NCI-H2107 (cell line): ENCODE data around the gene RAP1GDS1.
"Not testable (repeated sequence)": the region's sequence is repeated elsewhere in the genome, so short reads cannot be mapped to it uniquely, and the experiment has no call there.

Experiments used
- DNase-seq: peaks from one replicate; lab custom pipeline; 2025; lab: John Stamatoyannopoulos, UW

Gene RAP1GDS1

DNA sequence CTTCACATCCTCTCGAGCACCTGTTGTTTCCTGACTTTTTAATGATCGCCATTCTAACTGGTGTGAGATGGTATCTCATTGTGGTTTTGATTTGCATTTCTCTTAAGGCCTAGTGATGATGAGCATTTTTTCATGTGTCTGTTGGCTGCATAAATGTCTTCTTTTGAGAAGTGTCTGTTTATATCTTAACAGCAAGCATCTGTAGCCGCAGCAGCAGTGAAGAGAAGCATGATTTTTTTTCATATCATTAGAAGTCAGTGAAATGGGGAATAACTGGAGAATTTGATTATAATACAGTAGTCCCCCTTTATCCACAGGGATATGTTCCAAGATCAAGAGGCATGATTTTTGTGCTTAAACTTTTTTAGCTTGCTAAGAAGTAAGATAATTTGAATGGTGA is 27.5 kb downstream of the RAP1GDS1 start:
- not testable (repeated sequence) for DNase-seq

DNA sequence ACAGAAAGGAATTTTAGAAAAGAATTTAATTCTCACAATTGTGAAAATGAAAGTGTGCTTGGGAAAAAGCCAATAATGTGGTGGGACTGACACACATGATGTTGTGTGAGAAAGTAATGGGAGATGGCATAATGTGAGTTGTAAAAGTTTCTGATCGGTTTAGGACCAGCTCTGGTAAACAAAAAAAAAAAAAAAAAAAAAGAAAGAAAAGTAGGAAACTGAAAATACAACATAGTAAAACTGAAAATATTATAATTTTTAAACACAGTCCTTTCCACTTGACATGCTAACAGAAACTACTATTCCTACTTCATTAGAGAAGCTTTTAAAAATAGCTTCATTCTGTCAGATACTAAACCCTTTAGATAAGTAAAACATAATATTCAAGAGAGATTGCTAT is 28.2 kb downstream of the RAP1GDS1 start:
- no peak for DNase-seq

DNA sequence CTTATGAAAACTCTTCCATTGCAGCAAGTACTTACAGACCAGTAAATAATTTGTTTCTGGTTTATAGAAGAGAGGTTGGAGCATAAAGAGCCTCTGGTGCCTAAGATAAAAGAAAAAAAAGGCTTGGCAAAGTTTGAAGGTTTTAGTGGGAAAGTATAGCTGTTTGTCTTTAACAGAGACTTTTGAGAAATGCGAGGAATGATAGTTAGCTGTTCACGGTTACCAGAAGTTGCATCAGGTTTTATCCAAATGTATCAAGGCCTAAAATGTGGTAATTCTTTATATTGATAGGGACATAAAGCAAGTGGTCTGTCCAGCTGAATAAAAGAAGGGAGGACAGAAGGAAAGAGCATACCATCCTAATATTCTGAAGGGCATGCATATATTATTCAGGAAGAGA is 29.3 kb downstream of the RAP1GDS1 start:
- DNase-seq = no peak

DNA sequence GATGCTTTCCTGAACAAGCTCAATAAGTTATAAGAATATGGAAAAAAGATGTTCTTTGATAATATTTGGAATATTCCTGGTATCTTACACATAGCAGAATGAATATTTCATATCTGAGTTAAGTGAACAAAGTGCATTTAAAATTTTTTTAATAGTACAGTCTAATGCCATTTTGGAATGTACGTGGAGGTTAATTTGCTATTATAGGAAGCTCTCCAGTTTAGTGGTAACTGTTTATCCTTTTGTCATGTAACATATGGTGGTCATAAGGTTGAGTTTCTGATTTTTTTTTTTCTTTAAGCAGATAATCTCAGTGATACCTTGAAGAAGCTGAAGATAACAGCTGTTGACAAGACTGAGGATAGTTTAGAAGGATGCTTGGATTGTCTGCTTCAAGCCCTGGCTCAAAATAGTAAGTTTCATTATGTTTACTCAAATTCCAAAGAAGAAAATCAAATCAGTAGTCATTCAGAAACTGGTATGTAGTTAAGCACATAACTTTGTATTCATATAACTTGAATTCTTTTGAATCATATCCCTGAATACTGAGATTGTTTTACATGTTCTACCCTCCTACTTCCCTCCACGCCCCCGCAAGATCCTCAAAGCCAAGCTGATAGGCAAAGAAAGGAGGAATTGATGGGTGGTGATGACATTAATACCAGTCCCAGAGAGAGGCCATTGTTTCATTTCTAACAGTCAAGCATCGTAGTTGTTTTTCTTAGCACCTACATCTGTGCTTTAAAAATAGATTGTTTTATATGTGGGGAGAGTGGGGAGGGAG is 32.1 kb downstream of the RAP1GDS1 start:
- DNase-seq = no peak

DNA sequence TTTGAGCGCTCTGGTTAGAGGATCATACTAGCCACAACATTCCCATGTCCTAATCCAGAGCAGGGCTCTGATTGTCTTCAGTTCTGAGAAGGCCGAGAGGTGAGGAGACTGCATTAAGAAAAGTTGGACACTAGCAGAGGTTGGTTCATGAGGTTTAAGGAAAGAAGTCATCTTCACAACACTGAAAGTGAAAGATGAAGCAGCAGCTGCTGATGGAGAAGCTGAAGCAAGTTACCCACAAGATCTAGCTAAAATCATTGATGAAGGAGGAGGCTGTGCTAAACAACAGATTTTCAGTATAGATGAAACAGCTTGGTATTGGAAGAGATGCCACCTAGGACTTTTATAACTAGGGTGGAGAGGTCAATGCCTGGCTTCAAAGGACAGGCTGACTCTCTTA is 36.8 kb downstream of the RAP1GDS1 start:
- no peak for DNase-seq

DNA sequence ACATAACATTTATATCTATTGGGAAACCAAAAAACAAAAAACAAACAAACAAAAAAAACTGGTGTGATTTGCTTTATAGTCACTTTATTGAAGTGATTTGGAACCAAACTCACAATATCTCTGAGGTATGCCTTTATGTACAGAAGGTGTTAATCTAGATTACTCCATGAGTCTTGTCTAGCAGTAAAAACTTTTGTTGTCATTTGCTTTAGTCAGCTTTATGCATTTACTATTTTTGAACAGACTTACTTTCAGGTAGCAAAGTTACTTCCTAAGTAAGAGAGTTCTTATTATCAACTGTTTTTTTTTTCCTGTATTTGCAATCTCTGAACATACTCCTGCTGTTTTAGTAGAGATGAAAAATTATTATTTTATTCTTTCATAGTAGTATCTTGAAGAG is 39.5 kb downstream of the RAP1GDS1 start:
- DNase-seq = no peak

DNA sequence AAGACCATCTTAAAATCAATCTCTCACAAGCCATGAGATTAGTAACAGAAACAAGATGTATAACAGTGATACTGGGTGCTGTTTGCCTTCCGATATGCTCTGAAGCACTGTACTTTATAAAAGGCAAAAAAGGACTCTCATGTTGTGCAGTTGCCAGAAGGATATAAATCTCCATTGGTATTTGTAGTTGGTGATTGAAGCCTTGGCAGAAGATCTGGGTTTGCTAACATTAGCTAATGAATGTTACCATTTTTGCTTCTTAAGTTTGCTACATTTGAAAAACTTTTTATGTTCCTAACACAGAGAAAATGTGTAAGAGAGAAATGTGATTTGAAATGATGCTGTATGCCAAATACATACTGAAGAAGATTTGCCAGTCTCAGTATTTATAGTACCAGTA is 44.4 kb downstream of the RAP1GDS1 start:
- DNase-seq = no peak

DNA sequence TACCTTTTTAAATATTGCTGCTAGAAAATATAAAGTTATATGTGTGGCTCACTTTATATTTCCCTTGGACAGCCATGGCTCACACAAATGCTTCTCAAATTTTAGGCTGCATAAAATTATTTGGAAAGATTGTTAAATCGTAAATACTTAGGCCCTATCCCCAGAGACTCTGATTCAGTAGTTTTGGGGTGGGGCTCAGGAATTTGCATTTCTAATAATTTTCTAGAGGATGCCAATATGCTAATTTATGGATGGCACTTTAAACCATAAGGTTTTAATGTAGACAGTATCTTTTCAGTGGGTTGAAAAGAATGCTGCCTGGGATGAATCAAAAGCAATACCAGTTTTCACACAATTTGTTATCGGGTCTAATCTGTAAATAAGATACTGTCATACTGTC is 49.7 kb downstream of the RAP1GDS1 start:
- no peak for DNase-seq

DNA sequence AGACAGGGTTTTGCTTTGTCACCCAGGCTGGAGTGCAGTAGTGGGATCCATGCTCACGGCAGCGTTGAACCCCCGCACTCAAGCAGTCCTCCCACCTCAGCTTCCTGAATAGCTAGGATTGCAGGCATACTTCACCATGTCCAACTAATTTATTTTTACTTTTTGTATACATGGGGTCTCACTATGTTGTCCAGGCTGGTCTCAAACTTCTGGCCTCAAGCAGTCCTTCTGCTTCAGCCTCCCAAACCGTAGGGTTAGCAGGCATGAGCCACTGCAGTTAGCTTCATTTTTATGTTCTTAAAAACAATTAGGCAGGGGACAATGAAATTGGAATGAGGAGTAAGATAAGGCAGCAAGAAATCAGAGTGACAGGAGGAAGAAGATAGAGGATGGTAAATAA is 50.5 kb downstream of the RAP1GDS1 start:
- DNase-seq = no peak

DNA sequence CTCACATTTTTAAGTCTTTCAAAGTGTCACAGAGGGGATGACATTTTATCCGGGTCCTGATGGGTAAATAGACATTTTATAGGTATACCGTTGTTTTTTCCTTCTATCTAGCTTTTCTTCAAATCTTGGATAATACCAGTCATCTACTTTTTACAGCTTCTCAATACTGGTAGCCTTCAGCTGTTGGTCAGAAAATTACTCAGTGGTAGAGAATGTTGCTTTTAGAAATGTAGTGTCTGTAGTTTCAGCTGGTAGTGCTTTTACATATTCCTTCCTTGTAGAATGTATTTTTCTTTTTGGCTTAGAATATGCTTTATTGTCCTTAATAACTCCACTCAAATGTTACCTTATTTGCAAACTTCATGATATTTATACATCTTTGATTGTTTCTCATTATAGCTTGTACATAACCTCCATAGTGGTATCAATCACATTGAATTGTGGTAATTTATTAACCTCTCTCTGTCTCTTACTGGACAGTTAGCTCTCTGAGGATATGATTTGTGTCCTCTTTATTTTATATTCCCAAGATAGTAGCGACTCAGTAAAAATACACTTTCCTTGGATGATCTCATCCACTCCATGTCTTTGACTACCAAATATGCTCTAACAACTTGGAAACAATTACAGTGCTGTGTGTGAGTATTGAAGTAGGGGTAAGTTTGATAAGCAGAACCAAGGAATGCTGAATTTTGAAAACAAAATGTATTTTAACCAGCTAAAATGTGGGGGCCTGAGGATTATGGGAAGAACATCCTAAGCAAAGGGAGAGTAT is 53.8 kb downstream of the RAP1GDS1 start:
- no peak for DNase-seq

DNA sequence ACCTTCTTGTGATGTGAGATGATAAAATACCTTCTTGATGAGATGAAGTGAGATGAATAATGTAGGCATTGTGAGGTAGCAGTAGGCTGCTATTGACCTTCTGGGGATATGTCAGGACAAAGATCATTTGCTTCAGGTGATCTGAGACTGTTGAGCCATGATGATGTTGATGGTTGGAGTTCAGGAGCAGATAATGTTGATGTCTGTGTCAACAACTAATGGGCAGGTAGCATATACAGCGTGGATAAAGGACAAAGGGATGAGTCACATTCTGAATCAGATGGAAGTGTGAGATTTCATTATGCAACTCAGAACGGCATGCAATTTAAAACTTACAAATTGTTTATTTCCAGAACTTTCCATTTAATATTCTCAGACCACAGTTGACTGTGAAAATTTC is 57.3 kb downstream of the RAP1GDS1 start:
- DNase-seq = no peak

DNA sequence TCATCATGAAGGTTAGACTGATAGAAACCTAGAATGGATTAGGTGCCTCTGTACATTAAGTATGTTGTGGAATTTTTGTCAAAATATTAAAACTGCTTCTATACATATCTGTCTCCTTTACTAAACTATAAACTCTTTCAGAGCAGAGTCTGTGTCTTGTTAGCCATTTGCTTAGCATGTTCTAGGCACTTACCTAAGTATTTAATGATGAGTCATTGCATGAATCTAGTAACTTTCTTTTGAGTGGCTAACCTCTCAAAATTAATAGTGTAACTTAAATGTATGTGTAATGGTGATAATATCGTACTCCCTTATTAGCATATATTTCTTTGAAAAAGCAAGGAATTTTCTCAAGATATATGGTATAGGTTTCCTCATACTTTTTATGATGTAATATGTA is 57.8 kb downstream of the RAP1GDS1 start:
- no peak for DNase-seq

DNA sequence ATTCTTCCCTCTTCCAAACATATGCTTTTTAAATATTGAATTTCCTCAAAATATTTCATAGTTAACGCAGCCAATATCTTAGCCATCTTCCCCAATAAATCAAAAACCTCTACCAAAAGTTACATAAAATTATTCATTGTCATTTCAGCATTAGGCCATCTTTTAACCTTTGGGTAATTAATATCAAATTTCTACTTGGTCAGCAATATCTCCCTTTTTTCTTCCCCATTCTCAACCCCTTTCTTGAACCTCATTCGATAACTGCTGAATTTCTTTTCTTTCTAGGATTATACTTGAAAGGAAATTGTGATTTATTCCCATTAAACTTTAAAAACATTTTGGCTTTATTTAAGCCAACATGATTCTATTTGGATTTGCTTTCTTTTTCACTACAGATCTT is 65.0 kb downstream of the RAP1GDS1 start:
- no peak for DNase-seq

DNA sequence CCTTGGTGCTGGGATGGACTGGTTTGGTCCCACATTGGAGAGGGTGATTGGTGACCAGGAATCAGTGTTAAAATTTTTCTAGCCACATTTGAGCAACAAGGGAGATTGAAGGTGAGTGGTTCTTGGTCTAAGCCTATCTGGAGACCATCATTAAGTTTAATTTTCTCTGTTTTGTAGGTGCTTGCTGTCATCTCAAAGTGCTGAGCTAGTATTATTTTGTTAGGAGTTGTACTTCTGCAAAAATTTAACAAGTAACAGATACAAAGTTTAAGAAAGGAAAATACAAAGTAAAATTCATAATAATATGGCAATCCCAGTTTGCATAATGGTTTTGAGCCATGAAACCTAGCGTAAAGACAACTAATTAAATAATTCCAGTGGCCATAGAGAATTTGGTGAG is 66.5 kb downstream of the RAP1GDS1 start:
- DNase-seq = no peak

DNA sequence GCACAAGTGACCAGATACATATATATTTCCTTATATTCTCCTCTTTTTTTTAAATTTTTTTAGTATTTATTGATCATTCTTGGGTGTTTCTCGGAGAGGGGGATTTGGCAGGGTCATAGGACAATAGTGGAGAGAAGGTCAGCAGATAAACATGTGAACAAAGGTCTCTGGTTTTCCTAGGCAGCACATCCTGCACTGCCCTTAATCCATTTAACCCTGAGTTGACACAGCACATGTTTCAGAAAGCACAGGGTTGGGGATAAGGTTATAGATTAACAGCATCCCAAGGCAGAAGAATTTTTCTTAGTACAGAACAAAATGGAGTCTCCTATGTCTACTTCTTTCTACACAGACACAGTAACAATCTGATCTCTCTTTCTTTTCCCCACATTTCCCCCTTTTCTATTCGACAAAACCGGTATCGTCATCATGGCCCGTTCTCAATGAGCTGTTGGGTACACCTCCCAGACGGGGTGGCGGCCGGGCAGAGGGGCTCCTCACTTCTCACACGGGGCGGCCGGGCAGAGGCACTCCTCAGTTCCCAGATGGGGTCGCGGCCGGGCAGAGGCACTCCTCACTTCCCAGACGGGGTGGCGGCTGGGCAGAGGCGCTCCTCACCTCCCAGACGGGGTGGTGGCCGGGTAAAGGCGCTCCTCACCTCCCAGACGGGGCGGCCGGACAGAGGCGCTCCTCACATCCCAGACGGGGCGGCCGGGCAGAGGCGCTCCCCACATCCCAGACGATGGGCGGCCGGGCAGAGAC is 68.9 kb downstream of the RAP1GDS1 start:
- DNase-seq = not testable (repeated sequence)

DNA sequence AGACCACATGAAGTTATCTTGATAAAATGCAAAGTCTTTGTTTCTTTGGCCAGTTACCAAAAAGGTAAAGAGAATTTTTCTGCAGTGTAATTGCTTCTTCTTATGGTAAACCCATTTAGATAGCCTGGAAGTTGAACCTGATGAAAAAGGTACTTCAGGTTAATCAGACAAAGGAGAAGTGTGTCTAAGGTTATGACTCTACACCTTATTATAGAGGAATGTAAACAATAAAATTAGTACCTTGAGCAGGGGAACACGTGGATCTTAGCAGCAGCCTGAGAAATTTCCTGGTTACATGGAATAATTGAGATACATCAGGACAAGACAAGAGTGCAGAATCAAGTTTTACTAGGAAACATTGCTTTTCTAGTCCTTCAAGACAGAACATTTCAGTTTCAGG is 70.8 kb downstream of the RAP1GDS1 start:
- DNase-seq = no peak

DNA sequence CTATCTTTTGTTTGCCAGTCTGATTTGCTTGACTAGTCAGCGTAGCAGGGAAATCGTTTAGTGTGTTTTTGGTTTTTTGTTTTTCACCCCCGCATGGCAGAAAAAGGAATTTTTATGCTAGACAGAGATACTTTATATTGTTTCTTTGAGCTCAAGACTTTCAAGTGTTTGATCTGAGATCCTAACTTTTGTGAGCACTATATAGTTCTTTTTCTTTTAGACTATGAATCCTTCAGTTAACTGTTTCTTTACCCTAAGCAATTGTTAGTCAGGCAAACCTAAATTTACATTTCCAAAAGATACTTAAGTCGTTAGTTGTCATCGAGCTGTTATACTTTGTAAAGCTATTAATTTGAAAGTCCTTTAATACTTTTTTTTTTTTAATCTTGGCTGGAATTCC is 73.3 kb downstream of the RAP1GDS1 start:
- no peak for DNase-seq

DNA sequence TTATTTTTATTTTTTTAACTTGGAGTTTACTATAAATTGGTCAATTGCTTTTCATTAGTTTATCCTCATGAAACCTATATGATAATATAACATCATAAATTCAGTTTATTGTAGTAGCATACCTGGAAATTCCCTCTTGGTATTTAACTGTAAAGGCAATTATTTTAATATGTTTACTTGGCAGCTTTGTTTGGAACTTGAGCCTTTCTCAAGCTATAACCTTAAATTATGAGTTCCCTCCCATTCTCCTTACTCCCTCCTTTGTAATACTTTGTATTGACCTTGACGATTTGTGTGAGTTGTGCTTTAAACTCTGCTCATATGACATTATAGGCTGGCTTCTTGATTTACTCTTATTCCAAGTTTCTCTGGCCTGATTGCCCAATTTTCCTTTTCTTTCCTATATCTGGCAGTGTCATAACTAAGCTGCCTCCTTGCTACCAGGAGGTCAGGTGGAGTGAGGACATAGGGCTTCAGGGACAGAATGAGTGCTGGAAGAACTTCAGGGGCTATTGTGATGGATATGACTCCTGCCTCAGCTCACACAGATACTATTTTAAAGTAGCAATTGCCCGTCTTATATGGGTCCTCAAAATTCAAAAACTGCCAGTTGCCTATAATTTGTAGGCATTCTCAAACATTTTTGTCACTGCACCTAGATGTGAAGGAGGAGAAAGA is 77.7 kb downstream of the RAP1GDS1 start:
- no peak for DNase-seq

DNA sequence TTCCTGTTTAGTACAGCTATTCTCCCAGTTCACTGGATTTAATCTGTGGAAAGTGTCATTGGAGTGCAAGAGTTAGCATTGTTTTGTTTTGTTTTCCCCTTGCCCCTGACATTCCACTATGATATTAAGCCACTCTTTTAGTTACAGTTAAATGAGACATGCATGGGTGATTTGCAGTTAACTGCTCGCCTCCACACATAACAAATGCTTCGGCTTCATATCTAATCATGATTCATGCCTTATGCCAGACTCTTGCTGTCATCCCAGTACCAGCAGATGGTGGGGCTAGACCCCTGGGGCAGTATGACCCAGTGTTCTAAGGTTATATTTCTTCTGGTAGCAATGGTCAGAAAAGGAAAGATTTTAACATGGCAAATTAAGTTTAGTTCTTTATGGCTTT is 80.1 kb downstream of the RAP1GDS1 start:
- DNase-seq = no peak

DNA sequence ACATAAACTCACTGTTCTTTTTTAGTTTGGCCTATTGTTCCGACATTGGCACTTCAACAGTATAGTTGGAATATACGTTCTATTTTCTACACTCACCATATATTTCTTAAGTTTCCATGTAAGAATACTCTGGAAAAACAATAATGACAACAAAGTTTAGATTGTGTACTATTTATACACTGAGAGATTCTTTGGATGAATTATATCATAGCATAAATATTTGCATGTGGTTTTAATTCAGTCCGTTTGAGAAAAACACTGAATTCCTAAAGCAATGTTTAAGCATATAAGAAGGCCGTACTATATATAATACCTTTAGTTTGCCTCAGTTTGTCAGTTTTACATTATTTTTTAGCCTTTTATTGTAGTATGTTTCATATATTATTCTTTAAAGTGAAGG is 82.4 kb downstream of the RAP1GDS1 start:
- no peak for DNase-seq

DNA sequence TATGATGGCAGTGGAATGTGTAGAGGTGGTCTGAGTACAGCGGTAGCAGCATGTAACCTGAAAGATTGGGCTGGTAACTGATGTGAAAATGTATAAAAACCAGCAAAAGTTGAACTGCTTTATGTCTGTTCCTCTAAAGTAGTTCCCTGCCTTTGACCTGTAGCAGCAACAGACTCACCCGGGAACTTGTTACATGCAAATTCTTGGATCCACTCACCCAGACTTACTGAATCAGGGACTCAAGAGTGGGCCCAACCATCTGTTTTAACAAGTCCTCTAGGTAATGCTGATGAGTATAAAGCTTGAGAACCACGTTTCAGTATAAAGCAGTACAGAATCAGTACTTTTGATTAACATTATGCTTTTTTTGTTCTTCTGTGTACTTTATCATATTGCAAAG is 84.7 kb downstream of the RAP1GDS1 start:
- DNase-seq = no peak

DNA sequence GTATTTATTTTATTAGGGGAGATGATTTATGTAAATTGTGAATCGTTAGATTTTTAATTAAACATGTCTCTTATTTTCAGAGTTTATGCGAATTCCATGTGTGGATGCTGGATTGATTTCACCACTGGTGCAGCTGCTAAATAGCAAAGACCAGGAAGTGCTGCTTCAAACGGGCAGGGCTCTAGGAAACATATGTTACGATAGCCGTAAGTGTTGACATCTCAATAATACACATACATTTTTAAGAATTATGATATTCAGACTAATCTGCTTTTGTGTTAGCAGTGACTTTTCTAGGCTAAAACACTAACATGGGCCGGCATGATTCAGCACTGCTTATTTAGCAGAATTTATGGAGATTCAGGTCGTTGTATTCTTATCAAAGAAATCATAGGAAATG is 91.2 kb downstream of the RAP1GDS1 start:
- no peak for DNase-seq
